NB4 (cell line): ENCODE measurements around the gene AIG1.

ENCODE experiments used
- DNase-seq: peaks from one replicate; pipeline ENCODE4 v3.0.0; 2010; ENCODE audit warnings: low read depth
- H3K4me3 ChIP-seq: one replicate; pipeline ENCODE4 v1.5.1; 2011; ENCODE audit warnings: mild to moderate bottlenecking, low read depth, low read length, moderate library complexity
- MAX ChIP-seq: IDR thresholded peaks from 2 replicates; pipeline ENCODE4 v1.6.1; 2011; ENCODE audit warnings: low read depth, low read length
- MYC ChIP-seq: IDR thresholded peaks from 2 replicates; pipeline ENCODE4 v1.6.1; 2011; ENCODE audit warnings: low read depth, low read length
- POLR2A ChIP-seq: IDR thresholded peaks from 2 replicates; pipeline ENCODE4 v1.6.1; 2011; ENCODE audit warnings: mild to moderate bottlenecking; ENCODE audit not compliant: insufficient read length; ENCODE audit errors: extremely low read depth
- TF ChIP-seq, protein P1 (sequence below): IDR thresholded peaks from one replicate; pipeline ENCODE4 v1.5.1; 2012; ENCODE audit warnings: low read depth, low read length

The AIG1 gene

GRCh38 chr6:143370812-143371370, 310.2 kb downstream of the AIG1 start:
- TF ChIP-seq POLR2A (no peak), MAX (no peak), MYC (no peak)
- TF ChIP-seq, protein P1, sequence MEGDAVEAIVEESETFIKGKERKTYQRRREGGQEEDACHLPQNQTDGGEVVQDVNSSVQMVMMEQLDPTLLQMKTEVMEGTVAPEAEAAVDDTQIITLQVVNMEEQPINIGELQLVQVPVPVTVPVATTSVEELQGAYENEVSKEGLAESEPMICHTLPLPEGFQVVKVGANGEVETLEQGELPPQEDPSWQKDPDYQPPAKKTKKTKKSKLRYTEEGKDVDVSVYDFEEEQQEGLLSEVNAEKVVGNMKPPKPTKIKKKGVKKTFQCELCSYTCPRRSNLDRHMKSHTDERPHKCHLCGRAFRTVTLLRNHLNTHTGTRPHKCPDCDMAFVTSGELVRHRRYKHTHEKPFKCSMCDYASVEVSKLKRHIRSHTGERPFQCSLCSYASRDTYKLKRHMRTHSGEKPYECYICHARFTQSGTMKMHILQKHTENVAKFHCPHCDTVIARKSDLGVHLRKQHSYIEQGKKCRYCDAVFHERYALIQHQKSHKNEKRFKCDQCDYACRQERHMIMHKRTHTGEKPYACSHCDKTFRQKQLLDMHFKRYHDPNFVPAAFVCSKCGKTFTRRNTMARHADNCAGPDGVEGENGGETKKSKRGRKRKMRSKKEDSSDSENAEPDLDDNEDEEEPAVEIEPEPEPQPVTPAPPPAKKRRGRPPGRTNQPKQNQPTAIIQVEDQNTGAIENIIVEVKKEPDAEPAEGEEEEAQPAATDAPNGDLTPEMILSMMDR, result no peak
- DNase-seq, result no peak
- H3K4me3 ChIP-seq, result no peak overlapping the region

- DNase-seq, result no peak
- H3K4me3 ChIP-seq, result no peak overlapping the region
- TF ChIP-seq POLR2A (no peak), MAX (no peak), MYC (no peak)
- TF ChIP-seq, protein P1, result no peak
Observed at GRCh38 chr6:143372199-143372882, 311.7 kb downstream of the AIG1 start.

GRCh38 chr6:143374014-143374413, 313.3 kb downstream of the AIG1 start:
- no peak for DNase-seq
- H3K4me3 ChIP-seq, result no peak overlapping the region
- TF ChIP-seq MAX (no peak), MYC (no peak), POLR2A (no peak)
- TF ChIP-seq, protein P1, result no peak

DNA sequence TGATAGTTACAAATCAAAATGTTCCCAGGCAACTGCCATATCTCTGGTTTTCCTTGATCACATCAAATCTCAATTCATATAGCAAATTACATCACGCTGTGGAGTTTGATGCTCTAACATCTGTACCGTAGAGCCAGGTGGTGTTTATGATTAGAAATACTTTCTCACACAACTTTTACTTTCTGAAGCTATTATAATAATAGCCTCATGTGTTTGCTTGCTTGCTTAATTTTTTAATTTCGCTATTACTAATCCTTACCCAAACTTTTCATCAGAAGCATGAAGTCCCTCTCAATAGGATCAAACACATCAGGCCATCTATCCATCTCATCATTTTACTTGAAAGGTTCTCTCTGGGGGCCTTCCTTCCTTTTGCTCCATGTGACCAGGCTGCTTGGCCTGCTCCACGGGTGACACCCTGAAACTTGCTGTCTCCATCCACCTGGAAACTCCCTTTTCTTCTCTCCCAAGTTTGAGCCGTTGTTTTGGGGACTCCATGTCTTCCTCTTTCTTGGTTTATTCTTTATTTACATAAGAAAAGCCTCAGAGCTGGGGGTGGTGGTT, 314.4 kb downstream of the AIG1 start:
- no peak for TF ChIP-seq MYC
- TF ChIP-seq, protein P1, result no peak
- TF ChIP-seq POLR2A, result no peak
- no peak for TF ChIP-seq MAX
- DNase-seq, result no peak
- no peak overlapping the region for H3K4me3 ChIP-seq

GRCh38 chr6:143376375-143376774, 315.7 kb downstream of the AIG1 start:
- DNase-seq, result no peak
- H3K4me3 ChIP-seq, result no peak overlapping the region
- TF ChIP-seq POLR2A (no peak), MAX (no peak), MYC (no peak)
- TF ChIP-seq, protein P1, result no peak
